GM21529 (cell line): ENCODE data around the gene TSPAN10.

Source experiments
- ATAC-seq: cut with Tn5 transposase; IDR thresholded peaks from one replicate; pipeline ENCODE4 v1.9.1; 2021; ENCODE audit not compliant: unreplicated experiment

TSPAN10 gene

GRCh38 chr17:81686614-81687013 lies 49.6 kb downstream of the TSPAN10 start:
- no peak for ATAC-seq

- no peak for ATAC-seq
These were observed 51.0 kb downstream of the TSPAN10 start for GRCh38 chr17:81687770-81688541.

DNA sequence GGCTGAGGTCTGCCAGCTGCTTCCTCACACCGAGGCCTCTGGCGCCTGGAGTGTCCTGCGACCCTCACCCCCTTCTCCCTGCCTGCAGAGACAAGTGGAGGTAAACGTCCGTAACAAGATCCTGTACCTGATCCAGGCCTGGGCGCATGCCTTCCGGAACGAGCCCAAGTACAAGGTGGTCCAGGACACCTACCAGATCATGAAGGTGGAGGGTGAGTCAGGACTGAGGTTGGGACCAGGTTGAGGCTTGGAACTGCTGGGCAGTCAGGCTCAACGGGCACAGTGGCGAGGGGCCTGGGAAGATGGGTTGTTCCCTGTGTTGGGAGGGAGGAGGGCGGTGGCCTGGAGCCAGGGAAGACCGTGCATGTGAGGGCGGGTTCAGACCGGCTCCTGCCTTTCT lies 51.6 kb downstream of the TSPAN10 start:
- no peak for ATAC-seq

- no peak for ATAC-seq
These were observed 53.1 kb downstream of the TSPAN10 start for GRCh38 chr17:81690066-81690465.

DNA sequence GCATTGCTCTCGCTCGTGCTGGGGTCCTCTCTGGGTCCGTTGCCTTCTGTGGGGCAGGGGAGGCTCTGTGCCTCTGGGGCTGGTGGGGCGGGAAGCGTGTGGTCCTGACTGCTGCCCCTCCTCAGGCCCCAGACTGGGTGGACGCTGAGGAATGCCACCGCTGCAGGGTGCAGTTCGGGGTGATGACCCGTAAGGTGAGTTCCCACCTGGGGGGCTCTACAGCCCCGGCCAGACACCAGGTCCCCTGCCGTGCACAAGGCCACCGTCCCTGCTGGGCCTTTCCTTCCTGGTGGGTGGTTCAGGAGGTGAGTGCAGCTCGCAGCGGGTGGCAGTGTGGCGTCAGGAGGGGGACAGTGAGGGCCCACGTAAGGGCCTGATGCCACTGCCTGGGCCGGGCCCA lies 53.6 kb downstream of the TSPAN10 start:
- ATAC-seq = no peak

GRCh38 chr17:81691196-81691595 lies 54.2 kb downstream of the TSPAN10 start:
- no peak for ATAC-seq

- ATAC-seq = no peak
These were observed 54.6 kb downstream of the TSPAN10 start for GRCh38 chr17:81691608-81692007.

- ATAC-seq = no peak
These were observed 56.7 kb downstream of the TSPAN10 start for GRCh38 chr17:81693509-81694210.

DNA sequence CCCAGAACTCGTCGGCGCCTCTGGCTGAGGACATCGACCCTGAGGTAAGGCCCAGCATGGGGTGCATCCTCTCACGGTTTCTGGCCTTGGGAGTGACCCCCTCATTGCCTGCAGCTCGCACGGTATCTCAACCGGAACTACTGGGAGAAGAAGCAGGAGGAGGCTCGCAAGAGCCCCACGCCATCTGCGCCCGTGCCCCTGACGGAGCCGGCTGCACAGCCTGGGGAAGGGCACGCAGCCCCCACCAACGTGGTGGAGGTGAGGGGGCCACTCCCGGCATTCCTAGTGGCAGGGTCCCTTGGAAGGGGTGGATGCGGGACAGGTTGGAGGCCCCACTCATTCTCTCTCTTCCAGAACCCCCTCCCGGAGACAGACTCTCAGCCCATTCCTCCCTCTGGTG lies 57.8 kb downstream of the TSPAN10 start:
- no peak for ATAC-seq

GRCh38 chr17:81695211-81695610 lies 58.2 kb downstream of the TSPAN10 start:
- no peak for ATAC-seq

DNA sequence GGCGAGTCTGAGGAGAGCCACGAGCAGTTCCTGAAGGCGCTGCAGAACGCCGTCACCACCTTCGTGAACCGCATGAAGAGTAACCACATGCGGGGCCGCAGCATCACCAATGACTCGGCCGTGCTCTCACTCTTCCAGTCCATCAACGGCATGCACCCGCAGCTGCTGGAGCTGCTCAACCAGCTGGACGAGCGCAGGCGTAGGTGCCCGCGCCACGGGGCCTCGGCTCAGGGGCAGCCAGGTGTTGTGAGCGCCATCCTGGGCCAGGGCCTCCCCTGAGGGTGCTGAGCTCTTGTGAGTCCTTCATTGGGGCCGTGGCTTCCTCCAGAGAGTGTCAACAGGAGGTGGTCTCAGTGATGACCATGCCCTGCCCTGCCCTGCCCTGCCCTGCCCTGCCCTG lies 58.8 kb downstream of the TSPAN10 start:
- ATAC-seq = no peak

DNA sequence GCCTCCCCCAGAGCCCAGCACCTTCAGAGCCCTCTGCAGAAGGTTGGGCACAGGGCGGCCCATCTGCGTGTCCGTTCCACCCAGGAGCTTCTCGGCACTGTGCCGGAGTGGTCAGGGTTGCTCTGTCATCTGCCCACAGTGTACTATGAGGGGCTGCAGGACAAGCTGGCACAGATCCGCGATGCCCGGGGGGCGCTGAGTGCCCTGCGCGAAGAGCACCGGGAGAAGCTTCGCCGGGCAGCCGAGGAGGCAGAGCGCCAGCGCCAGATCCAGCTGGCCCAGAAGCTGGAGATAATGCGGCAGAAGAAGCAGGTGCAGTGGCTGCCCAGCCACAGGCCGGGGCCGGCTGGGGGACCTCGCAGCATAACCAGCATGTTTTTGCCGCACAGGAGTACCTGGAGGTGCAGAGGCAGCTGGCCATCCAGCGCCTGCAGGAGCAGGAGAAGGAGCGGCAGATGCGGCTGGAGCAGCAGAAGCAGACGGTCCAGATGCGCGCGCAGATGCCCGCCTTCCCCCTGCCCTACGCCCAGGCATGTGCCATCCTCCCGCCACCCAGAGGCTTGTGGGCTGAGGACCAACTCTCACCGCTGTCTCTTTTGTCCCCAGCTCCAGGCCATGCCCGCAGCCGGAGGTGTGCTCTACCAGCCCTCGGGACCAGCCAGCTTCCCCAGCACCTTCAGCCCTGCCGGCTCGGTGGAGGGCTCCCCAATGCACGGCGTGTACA lies 59.4 kb downstream of the TSPAN10 start:
- no peak for ATAC-seq

DNA sequence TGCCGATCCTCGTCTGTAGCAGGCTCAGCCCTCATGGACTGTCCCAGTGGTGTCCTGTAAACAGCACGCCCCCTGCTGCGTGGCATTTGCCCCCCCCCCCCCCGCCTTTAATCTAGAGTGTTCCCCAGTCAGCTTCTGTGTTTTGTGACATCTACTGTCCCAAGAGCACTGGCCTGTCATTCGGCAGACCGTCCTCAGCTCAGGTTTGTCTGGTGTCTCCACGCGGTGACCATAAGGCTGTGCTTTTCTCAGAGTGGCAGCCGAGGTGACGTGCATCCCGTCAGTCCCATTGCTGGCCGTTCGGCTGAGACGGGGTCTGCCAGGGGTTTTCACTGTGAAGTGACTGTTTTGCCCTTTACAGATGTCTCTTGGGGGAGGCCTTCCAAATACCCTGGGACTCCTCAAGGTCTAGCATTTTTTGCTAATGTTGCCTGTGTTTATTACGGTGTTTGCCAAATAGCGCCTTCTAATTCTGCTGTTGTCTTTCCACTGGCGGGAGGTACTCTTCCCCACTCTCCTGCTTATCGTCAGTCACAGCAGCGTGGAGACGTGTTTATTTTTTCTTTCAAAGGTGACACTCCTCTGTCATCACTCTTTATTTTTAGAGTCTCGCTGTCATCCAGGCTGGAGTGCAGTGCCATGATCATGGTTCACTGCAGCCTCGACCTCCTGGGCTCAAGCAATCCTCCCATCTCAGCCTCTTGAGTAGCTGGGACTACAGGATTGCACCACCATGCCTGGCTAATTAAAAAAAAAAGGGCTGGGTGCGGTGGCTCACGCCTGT lies 60.5 kb downstream of the TSPAN10 start:
- ATAC-seq = no peak
